SH-SY5Y (cell line): ENCODE results near the gene PEX16.

ENCODE experiments used
- GATA2 ChIP-seq: IDR thresholded peaks from 2 replicates; pipeline ENCODE4 v1.6.1; 2011; ENCODE audit warnings: mild to moderate bottlenecking, low read depth, low read length
- GATA3 ChIP-seq: IDR thresholded peaks from 2 replicates; pipeline ENCODE4 v1.6.1; 2011; ENCODE audit warnings: low read depth, mild to moderate bottlenecking, low read length, moderate library complexity

Gene PEX16

DNA sequence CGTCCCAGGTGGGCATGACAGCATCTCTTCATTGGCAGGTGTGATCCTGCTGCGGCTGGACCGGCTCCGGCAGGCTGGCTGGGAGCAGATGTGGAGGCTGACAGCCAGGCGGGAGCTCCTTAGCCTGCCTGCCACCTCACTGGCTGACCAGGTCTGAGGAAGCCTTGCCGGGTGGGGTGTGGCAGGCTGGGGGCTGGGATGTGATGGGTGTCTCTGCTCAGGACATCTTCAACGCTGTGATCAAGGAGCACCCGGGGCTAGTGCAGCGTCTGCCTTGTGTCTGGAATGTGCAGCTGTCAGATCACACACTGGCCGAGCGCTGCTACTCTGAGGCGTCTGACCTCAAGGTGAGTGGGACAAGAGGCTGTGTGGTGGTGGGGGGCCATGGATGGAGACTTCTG, 8.3 kb upstream of the PEX16 start:
- no peak for TF ChIP-seq GATA2
- no peak for TF ChIP-seq GATA3

DNA sequence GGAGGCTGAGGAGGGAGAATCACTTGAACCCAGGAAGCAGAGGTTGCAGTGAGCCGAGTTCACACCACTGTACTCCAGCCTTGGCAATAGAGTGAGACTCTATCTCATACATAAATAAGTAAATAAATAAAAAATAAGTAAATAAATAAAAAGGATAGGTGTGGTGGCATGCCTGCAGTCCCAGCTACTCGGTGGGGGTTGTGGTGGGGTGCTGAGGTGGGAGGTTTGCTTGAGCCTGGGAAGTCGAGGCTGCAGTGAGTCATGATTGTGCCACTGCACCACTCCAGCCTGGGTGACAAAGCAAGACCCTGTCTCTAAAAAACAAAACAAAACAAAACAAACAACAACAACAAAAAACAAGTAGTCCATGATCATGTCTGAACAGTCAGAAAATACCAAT, 7.9 kb upstream of the PEX16 start:
- TF ChIP-seq GATA3 (no peak), GATA2 (no peak)

- TF ChIP-seq GATA3 (no peak), GATA2 (no peak)
Measured at GRCh38 chr11:45924927-45925326, 7.2 kb upstream of the PEX16 start.

DNA sequence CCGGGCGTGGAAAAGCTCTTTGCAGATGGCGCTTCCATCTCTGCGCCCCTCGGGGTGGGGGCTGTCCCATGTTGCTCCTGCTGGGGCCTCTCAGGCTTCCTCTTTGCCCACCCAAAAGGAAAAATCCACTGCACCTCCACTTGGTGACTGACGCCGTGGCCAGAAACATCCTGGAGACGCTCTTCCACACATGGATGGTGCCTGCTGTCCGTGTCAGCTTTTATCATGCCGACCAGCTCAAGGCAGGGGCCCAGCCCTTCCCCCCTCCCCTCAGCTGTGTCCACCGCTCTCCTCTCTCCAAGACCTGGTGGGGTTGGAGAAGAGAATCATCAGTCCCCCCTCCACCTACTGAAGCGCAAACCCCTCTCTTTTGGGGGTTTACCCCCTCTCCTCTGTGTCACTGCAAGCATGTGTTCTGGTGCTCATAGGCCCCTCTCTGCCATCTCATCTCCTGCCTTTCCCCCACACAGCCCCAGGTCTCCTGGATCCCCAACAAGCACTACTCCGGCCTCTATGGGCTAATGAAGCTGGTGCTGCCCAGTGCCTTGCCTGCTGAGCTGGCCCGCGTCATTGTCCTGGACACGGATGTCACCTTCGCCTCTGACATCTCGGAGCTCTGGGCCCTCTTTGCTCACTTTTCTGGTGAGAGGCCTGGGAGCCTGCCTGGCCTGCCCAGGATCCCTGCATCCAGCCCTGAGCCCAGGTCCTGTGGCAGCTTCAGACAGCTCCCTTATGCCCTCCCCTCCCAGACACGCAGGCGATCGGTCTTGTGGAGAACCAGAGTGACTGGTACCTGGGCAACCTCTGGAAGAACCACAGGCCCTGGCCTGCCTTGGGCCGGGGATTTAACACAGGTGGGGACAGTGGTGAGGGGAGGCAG, 6.6 kb upstream of the PEX16 start:
- TF ChIP-seq GATA2: no peak
- no peak for TF ChIP-seq GATA3

DNA sequence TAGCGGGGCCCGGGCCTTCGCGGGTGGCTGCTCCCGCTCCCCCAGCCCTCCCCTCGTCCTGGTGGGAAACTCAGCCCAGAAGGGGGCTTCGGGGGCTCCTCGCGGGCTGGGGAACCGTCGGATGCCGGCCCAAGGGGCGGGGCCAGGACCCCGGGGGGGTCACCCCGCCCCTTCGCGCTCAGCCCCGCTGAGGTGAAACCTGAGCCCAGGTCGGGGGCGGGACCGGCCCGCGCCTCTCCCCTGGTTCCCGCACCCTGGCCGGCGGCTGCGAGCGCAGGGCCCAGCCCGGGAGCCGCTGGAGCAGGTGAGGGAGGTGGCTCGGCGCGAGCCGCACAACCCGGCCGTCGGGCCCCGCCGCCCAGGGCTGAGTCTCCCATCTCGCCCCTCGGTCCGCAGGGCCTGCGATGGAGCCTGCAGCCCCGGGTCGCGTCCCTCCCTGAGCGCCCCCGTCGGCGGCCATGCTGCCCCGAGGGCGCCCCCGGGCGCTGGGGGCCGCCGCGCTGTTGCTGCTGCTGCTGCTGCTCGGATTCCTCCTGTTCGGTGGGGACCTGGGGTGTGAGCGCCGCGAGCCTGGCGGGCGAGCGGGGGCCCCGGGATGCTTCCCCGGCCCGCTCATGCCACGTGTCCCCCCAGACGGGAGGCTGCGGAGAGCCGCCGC, 4.9 kb upstream of the PEX16 start, which contains the start of gene LARGE2:
TSS of gene LARGE2 (plus strand) at position 232 of the 658 bp plus-strand sequence. CDS start at position 459, 227 bp downstream.
- TF ChIP-seq GATA3: no peak
- no peak for TF ChIP-seq GATA2

DNA sequence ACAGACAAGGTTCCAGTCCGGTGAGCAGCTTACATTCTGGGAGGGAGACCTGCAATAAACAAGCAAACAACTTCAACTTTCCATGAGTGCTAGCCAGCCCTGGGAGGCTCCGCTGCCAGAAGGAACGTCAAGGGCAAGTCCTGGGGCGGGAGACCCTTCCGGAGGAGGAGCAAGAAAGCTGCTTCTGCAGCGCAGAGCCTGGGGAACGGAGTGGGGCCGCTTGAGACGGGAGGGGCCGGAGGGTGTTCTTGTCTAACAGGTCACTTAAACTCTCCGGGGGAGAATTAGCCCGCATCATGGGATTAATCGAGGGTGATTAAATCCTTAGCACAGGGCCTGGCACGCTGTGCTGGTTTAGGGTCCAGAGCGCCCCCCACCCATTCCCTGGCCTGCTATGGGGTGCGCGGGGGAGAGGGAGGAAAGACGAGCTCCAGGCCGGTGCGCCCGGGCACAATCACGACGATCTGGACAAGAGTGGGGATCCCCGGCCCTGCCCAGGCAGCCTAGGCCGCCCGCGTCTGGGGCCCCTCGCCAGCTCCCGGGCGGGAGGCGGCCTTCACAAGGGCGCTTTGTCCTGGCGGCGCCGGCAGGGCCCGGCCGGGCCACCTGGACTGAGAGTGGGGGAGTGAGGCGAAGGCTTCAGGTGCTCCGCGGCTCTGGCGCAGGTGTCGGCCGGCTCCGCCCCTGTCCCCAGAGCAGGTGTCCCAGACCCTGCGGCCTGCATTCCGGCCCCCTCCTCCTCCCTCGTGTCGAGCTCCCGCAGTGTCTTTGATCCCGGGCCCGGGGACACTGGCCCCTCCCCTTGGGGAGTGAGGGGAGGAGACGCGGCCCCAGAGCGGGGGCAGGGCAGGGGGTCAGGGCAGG, 4.1 kb upstream of the PEX16 start:
- no peak for TF ChIP-seq GATA3
- no peak for TF ChIP-seq GATA2

DNA sequence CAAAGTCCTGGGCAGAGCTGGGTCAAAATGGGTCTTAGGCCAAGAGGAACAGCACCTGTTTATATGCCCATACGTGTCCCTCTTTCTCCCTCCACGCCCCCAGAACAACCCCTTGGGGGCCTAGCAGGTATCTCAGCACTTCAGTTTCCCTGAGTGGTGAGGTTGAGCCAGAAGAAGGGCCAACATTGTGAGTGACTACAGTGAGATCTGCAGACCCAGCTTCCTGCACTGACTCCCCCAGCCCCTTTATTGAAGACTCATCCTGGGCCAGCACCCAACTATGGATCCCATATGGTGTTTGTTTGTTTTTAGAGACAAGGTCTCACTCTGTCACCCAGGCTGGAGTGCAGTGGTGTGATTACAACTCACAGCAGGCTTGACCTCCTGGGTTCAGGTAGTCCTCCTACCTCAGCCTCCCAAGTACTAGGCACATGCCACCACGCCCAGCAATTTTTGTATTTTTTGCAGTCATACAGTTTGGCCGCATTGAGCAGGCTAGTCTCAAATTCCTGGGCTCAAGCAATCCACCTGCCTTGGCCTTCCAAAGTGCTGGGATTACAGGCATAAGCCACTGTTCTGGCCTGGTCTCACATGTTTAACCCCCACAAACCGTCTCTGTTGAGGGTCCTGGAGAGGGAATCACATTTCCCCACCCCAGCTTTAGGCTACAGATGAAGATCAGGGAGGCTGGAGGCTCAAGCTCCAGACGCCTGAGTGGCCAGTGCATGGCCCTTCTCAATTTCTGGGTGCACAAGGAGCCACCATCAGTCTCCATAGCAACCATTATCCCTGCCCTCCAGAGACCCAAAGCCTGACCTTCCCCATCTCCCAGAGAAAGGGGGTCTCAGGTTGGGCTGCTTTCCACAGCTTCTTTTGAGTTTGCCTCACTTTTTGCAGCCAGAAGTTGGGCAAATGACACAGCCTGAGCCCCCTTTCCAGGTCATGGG, 3.1 kb upstream of the PEX16 start:
- TF ChIP-seq GATA3 (no peak), GATA2 (no peak)

DNA sequence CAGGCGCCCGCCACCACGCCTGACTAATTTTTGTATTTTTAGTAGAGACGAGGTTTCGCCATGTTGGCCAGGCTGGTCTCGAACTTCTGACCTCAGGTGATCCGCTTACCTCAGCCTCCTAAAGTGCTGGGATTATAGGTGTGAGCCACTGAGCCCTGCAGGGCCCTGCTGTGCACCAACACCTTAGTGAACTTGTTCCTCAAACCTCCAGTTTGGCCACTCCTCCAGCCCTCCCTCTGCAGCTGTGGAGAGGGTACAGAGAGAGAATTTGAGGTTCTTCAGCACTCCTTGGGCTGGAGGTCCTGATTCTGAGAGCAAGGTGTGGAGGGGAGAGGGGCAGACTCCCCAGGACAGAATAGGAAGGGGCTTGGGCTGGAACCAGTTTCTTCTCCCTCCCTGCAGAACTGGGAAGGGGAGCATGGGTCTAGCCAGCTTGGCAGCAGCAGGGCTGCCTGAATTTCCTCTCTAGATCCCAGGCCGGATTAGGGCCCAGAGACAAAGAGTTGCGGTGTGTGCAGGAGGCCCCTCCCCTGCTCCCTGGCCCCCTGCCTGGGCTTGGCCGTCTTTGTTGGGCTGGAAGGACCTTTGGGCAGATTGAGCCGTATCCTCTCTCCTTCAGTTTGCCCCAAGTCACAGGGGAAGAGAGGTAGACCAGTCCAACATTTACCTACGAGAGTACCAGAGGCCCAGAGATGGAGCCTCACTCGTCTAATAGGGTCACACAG, 2.3 kb upstream of the PEX16 start:
- TF ChIP-seq GATA3 (no peak), GATA2 (no peak)

DNA sequence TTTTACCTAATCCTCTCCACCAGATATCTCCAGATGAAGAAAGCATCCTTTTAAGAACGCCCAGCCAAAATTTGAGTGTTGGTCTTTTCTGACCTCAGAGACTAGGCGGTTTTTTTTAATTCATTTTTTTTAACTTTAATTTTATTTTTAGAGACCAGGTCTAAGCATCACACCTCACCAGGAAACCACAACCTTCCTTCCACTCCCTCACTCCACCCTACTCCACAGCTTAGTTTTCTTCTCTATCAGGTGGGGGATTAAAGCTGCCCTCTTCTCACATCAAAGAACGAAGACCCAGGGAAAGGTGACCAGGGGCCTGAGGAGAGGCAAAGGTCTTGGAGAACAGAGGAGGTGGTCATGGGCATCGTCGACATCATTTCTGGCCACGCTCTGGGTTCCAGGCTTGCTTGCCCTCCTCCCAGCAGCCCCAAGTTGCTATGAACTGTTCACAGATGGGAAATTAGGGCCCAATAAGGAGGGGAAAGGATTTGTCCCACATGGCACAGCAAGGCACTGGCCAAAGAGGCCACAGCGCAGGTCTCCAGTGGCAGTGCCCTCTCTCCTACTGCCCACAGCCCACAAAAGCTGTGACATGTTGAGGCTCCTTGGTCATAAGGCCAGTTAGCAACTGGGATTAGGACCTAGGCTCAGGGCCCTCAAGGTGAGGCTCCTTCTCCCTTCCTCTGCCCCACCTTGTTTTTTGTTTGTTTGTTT, 1.4 kb upstream of the PEX16 start:
- TF ChIP-seq GATA2 (no peak), GATA3 (no peak)

- TF ChIP-seq GATA3 (no peak), GATA2 (no peak)
Measured at GRCh38 chr11:45918331-45918941, 759 bp upstream of the PEX16 start.

DNA sequence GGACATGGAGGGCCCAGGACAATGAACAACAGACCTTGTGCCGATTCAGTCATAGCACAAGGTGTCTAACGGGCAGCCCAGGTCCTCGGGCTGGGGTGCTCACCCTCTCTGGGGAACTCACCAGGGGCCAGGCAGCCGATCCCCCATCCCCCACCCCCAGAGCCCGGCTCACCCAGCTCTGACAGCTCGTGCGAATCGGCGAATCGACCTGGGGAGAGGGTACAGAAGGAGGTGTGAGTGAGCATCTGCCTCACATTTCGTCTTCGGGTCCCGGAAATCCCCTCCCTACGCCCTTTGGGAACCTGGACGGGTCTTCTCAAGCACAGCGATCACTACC, 423 bp downstream of the PEX16 start:
- TF ChIP-seq GATA3: no peak
- TF ChIP-seq GATA2: no peak

GRCh38 chr11:45915446-45915845, 2.2 kb downstream of the PEX16 start:
- no peak for TF ChIP-seq GATA3
- no peak for TF ChIP-seq GATA2
